D721Med (cell line): Measurements from ENCODE around the gene ZER1.
A peak's percentile ranks its signal among the peaks of the same experiment; 100 is the strongest.

Experiments
- DNase-seq: peaks from one replicate; pipeline ENCODE4 v3.0.0; 2011; ENCODE audit warnings: low spot score; ENCODE audit not compliant: insufficient read length
- FAIRE-seq: peaks from 2 replicates; lab custom pipeline; 2011; peaks lifted over from hg19 to GRCh38; lab: Jason Lieb, UNC
- CTCF ChIP-seq: IDR thresholded peaks from 2 replicates; pipeline ENCODE4 v1.5.1; 2012; ENCODE audit warnings: mild to moderate bottlenecking, control low read depth; ENCODE audit not compliant: insufficient read depth; ENCODE audit errors: missing control alignments

ZER1 gene

GRCh38 chr9:128706045-128706444, 65.7 kb downstream of the ZER1 start:
- no peak for TF ChIP-seq CTCF
- peak; percentile 44 for DNase-seq
- no peak for FAIRE-seq

GRCh38 chr9:128705051-128705965, 66.4 kb downstream of the ZER1 start:
- FAIRE-seq (no peak), DNase-seq (no peak)
- TF ChIP-seq CTCF: no peak

- FAIRE-seq (no peak), DNase-seq (no peak)
- no peak for TF ChIP-seq CTCF
These were observed 67.4 kb downstream of the ZER1 start for GRCh38 chr9:128704356-128704670.

GRCh38 chr9:128703616-128704355, 67.9 kb downstream of the ZER1 start:
- no peak for TF ChIP-seq CTCF
- FAIRE-seq (no peak), DNase-seq (no peak)

- FAIRE-seq: no peak
- peak; percentile 70 for DNase-seq
- no peak for TF ChIP-seq CTCF
These were observed 68.6 kb downstream of the ZER1 start for GRCh38 chr9:128702949-128703615.

- TF ChIP-seq CTCF: peak; percentile 58
- DNase-seq (peak; percentile 97), FAIRE-seq (no peak)
These were observed 69.2 kb downstream of the ZER1 start, which contains the start of gene PKN3 for GRCh38 chr9:128702445-128702948. Gene PKN3, plus strand, starts transcription at chr9:128702503. Its CDS starts 413 bp downstream, at chr9:128702916.
